ENCODE data around the gene SESN3.
A peak's percentile ranks its signal among the peaks of the same experiment; 100 is the strongest.
"Not testable (repeated sequence)": the region's sequence is repeated elsewhere in the genome, so short reads cannot be mapped to it uniquely, and the experiment has no call there.

SESN3 gene

DNA sequence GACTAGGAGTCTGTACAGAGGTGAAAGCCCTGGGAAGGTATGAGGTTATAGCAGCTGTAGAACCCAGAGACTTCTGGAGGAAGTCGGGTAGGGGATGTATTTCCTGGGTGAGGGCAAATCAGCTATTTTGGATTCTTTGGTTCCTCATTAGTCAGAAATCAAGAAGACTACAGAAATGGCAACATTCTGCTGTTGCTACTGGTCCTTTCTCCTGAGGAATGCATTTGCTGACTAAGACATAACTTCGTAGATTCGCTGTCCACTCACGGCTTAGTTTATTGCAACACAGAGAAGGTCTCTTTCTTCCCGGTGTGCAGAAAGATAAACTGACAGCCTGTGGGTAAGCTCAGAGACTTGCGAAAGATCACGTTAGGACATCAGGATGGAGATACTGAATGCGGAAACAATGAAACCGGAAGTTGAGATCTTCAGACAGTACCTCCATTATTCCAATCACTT is 25.3 kb upstream of the SESN3 start:
- peak; percentile 40 for DNase-seq (ENCODE audit: low read depth)
- no peak overlapping the region for H3K4me3 ChIP-seq (replicated peaks; ENCODE audit: low read depth, low read length)
- TF ChIP-seq CTCF (IDR thresholded peaks at IDR 0.05; ENCODE audit: low read length, missing control alignments), result no peak

- H3K4me3 ChIP-seq (replicated peaks; ENCODE audit: low read depth, low read length), result no peak overlapping the region
- DNase-seq (ENCODE audit: low read depth), result no peak
Observed at GRCh38 chr11:95255251-95256145, 24.5 kb upstream of the SESN3 start.

DNA sequence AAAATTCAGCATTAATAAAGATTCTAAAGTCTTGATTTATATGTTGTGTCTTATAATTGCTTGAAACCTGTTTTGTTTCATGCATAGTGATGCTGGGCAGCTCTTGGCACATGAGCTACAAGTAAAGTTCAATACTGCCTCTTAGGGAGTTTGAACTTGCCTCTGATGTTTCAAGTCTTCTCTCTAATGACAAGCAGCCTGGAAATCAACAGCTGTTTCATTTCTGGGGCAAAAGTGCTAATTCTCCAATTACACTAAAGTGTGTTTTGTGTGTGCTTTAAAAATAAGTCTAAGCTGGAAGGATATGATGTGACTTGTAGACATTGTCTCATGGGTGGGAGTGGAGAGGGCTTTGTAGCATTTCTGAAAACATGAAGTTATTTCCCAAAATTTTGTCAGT is 23.7 kb upstream of the SESN3 start:
- no peak overlapping the region for H3K4me3 ChIP-seq (replicated peaks; ENCODE audit: low read depth, low read length)
- no peak for TF ChIP-seq CTCF (IDR thresholded peaks at IDR 0.05; ENCODE audit: low read length, missing control alignments)
- no peak for DNase-seq (ENCODE audit: low read depth)

More at GRCh38 chr11:95255251-95256145, 24.5 kb upstream of the SESN3 start:
- TF ChIP-seq CTCF (IDR thresholded peaks at IDR 0.05; ENCODE audit: low read length, missing control alignments), result no peak

DNA sequence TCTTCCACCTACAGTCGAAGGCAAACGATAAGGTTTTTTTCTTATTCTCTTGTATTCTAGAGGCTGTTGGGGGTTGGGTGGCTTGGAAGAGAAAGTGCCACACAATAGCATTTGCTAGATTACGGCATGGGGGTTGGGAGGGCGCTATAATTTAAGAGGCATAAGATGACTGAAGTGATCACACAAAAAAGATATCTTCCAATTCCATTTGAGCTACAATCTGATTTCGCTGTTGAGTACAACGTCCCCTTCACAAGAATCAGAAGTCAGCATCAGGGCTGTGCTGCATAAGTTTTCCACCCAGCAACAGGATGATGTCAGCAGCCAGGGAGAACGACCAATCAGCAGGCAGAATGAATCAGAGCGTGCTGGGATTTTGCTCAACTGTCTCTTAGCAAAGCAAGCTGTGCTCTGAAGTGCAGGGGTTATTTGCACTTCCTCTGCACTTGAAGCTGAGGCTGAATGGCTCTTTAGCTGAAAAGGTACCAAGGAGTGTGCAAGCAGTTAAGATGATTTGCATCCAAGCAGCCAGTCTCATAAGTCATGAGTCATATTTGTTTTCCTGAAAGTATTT is 23.2 kb upstream of the SESN3 start:
- TF ChIP-seq CTCF (IDR thresholded peaks at IDR 0.05; ENCODE audit: low read length, missing control alignments), result no peak
- peak; percentile 91 for DNase-seq (ENCODE audit: low read depth)
- H3K4me3 ChIP-seq (replicated peaks; ENCODE audit: low read depth, low read length), result peak overlapping the region; percentile 56

GRCh38 chr11:95253141-95253540 is 22.1 kb upstream of the SESN3 start:
- H3K4me3 ChIP-seq (replicated peaks; ENCODE audit: low read depth, low read length), result no peak overlapping the region
- no peak for DNase-seq (ENCODE audit: low read depth)
- TF ChIP-seq CTCF (IDR thresholded peaks at IDR 0.05; ENCODE audit: low read length, missing control alignments), result no peak

DNA sequence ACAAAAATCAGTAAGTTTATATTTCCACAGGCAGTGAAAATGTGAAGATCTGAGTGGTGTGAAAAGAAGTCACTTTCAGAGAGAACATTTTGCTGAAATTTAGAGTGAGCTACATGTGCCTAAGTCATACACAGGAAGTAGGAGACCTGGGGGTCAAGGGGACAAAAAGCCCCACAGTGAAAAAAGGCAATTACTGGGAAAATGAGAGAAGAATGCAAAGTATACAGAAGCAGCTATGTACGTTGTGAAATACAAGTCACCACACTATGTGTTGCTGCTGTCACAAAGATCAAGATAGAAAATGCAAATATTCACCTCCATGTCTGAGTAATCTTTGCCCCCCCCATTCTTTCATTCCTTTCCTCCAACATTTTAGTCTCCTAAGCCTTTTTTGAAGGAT is 21.6 kb upstream of the SESN3 start:
- H3K4me3 ChIP-seq (replicated peaks; ENCODE audit: low read depth, low read length), result no peak overlapping the region
- DNase-seq (ENCODE audit: low read depth), result no peak
- no peak for TF ChIP-seq CTCF (IDR thresholded peaks at IDR 0.05; ENCODE audit: low read length, missing control alignments)

GRCh38 chr11:95251896-95252295 is 20.9 kb upstream of the SESN3 start:
- H3K4me3 ChIP-seq (replicated peaks; ENCODE audit: low read depth, low read length); DNase-seq (ENCODE audit: low read depth): not testable (repeated sequence)
